GM19372 (cell line): ENCODE data around the gene PRDM12.

ENCODE experiments used
- ATAC-seq: cut with Tn5 transposase; IDR thresholded peaks from one replicate; pipeline ENCODE4 v1.9.1; 2021; ENCODE audit warnings: mild to moderate bottlenecking, low read depth, moderate library complexity; ENCODE audit not compliant: unreplicated experiment

The PRDM12 gene

DNA sequence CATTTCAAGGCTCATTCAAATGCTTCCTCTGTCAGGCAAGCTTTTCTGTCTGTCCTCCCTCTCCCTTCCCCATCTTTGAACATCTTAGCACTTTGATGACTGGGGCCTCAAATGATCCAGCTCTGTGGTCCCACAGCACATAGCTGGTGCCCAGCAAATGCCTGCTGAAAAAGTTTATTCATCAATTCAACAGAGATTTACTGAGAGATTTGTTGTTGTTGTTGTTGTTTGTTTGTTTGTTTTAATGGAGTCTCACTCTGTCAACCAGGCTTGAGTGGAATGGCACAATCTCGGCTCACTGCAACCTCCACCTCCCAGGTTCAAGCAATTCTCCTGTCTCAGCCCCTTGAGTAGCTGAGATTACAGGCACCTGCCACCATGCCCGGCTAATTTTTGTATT is 23.2 kb downstream of the PRDM12 start:
- no peak for ATAC-seq

DNA sequence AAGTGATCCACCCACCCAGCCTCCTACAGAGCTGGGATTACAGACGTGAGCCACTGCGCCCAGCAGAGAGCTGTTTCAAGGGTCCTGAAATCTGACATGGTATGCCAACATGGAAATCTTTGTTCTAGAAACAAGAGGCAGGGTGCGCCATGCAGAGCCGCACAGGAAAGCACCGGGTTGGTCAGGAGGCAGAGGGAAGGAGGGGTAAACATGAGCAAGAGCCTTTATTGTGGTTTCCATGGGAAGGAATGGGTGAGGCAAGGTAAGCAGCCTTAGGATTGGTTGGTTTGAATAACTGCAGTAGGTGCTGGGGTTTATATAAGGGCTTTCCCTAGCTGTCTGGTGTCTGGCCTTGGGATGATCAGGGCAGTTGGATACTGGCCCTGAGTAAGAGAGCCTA is 23.7 kb downstream of the PRDM12 start:
- ATAC-seq = no peak

DNA sequence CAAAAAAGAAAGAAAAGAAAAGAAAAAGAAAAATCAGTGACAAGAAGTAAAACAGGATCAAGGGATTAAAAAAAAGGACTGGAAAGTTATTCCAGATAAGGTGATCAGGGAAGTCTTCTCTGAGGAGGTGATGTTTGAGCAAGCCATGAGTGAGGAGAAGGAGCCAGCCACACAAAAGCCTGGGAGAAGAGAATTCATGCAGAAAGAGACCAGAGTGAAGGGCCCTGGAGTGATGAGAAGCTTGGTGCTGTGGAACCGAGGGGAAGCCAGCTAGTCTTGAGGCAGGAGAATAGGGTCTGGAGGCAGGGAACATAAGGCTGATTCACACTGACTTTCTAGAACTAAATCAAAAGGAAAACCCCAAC is 25.2 kb downstream of the PRDM12 start:
- no peak for ATAC-seq

DNA sequence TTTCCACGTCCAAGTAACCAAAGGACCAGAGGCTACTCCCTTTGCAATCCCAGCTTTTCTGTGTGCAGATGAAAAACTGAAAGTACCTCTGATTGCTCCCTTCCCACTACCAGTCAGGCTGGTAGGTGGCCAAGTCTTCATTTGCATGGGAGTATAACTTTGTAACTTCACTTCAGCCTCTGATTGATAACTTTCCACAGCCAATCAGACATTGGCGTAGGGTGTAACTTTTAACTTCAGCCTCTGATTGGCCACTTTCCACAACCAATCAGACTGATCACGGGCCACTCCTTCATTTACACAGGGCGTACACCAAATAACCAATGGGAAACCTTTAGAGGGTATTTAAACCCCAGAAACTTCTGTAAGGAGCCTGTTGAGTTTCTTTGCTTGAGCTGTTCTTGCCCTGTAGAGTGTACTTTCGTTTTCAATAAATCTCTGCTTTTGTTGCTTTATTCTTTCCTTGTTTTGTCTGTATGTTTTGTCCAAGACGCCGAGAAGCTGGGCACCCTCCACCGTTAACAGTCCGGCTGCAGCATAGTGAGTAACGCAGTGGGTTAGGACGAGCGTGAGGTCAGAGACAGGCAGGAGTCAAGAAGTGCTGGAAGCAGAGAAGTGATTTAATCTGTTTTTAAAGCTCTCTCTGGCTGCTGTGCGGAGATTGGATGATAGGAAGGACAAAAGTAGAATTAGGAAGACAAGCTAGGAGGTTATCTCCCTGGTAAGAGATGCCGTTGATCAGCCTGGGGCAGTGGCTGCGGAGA is 25.7 kb downstream of the PRDM12 start:
- ATAC-seq = no peak

DNA sequence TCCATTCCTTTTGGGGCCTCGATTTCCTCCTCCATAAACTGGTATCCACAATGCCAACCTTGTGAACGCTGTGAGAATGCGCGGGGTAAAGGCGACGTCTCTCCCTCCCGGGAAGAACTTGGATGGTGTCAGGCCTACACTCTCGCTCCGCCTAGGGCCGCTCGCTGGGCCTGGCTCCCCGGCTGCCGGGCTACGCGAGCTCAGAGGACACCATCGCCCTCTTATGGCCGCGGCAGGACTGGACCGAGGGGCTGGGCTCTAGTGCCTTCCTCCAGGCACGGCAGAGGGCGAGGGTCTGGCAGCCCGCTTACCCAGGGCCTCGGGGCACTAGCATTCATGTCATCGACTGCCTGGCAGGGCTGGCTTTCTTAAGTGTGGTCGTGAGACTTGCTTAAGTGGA is 27.9 kb downstream of the PRDM12 start:
- no peak for ATAC-seq

DNA sequence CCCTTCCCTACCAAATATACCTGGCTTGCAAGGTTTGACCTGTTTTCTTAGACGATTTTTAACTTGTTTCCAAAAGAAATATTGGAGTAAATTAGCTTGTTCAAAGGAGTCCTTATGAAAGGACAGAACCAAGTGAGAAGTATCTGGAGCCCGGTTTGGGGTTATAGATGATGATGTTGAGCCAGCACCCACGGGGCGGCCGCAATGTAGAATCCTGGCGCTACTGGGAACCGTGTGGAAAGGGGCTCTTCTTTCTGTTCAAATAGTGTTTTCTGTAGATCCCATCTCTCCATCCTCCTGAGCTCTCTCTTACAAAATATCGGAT is 28.7 kb downstream of the PRDM12 start:
- no peak for ATAC-seq

DNA sequence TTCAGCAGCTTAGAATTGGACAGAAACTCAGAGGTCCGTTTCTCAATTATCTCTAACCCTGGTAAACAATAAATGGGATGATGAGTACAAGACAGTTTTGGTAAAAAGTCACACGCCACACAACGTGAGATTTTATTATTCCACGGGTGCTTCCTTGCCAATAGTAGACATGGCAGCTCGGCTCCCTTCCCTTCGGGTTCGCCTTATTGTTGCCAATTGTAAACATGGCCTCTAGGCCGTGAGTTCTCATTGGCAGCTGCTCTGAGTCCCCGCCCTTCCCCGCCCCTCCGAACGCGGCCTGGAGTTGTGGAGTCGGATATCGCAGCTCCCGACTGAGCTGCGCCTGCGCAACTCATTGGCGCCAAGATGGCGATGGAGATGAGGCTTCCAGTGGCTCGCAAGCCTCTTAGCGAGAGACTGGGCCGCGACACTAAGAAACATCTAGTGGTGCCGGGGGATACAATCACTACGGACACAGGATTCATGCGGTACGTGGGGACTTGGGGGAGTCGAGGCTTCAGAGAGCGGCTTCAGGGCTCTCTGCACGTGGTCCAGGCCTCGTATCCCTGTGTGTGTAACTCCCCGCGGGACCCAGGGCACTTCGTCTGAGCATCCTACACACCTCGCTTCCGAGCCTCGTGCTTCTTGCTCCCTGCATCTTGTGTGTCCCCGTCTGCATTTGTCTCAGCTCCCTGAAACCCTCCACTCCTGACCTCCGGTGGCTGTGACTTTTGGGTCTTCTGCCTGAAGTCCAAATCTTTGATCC is 29.2 kb downstream of the PRDM12 start, which contains the start of gene EXOSC2:
TSS of gene EXOSC2 (plus strand) at position 355 of the 766 bp plus-strand sequence. CDS start at position 367, 12 bp downstream.
- ATAC-seq = peak; percentile 96

DNA sequence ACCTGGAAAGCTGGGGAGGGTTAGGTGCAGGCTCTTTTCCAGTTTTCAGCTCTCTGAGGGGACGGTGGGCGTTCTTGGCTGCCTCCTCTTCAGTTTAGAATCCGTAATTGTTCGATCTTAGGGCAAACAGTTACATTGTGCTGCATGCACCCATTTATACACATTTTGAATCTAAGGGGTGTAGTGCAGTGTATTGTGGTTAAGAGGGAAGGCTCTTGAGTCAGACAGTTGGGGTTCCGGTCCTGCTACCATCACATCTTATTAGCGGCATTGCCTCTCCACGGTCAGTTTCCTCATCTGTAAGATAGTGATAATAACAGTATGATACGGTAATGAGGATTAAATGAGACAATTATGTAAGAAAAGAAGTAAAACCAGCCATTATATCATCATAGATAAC is 29.8 kb downstream of the PRDM12 start:
- no peak for ATAC-seq

DNA sequence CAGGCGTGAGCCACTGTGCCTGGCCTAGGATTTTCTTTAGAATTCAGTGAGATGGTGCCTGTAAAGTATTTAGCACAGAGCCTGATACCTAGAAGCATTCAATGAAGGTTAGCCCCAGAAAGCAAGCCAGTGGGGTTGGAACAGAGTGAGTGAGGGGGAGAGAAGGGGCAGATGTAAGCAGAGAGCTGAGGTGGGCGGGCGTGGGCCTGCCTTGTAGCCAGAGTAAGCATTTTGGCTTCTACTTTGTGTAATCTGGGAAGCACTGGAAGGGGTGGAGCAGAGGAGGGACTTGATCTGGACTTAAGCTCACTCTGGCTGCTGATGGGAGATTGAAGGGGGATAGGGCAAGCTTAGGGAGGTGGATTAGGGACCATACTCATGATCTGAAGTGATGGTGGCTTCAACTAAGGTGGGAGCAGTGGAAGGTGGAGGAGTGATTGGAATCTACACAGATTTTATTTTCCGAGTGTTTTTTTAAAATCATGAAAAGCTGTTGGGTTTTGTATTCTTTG is 31.8 kb downstream of the PRDM12 start:
- no peak for ATAC-seq

DNA sequence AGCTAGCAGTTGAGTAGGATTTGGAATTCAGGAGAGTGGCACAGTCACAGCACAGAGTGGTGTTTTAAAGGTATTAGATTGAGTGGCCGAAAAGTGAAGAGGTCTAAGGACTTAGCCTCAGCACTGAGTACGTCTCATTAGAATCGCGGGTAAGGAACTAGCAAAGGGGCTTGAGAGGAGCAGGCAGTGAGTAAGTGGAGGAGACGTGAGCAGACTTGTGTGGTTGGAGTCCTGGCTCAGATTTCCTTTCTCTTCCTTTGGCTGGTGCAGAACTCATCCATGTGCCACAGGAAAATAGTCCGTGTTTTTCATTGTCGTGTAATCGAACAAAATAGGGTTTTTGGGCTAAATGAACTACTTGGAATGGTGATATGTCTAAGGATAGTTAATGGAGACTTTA is 32.6 kb downstream of the PRDM12 start:
- ATAC-seq = no peak

DNA sequence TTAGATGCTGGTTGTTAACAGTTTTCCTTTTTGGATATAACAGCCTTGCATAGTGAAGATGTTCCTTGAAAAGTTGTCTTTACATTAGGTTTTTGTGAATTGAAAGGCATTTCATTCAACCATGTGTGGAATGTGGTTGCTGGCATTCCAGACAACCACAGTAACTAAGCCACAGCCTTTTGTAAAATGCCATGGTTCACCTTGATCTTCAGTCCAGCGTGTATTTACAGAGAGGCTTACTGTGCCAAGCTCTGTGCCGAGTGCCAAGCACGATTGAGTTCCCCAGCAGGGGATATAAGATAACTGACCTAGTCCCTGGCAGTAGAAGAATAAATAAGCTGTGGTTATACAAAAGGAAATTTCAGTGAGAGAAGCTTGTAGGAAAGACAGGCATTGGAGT is 34.1 kb downstream of the PRDM12 start:
- ATAC-seq = no peak

DNA sequence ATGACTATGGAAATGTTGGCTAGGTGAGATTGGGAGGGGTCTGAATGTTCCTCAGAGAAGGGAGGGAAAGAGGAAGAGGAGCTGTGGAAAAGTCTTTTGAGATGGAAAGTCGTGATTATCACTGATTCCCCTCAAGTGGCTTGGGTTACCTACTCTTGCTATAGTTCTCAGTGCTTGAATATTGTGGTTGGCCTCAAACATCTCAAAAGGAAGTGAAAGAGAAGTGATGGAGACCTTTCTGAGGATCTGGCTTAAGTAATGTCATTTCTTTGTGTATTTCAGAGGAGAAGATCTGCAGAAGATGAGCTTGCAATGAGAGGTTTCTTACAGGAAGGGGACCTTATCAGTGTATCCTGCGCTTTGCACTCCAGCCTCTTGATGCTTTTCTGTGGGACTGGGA is 34.7 kb downstream of the PRDM12 start:
- ATAC-seq = no peak

DNA sequence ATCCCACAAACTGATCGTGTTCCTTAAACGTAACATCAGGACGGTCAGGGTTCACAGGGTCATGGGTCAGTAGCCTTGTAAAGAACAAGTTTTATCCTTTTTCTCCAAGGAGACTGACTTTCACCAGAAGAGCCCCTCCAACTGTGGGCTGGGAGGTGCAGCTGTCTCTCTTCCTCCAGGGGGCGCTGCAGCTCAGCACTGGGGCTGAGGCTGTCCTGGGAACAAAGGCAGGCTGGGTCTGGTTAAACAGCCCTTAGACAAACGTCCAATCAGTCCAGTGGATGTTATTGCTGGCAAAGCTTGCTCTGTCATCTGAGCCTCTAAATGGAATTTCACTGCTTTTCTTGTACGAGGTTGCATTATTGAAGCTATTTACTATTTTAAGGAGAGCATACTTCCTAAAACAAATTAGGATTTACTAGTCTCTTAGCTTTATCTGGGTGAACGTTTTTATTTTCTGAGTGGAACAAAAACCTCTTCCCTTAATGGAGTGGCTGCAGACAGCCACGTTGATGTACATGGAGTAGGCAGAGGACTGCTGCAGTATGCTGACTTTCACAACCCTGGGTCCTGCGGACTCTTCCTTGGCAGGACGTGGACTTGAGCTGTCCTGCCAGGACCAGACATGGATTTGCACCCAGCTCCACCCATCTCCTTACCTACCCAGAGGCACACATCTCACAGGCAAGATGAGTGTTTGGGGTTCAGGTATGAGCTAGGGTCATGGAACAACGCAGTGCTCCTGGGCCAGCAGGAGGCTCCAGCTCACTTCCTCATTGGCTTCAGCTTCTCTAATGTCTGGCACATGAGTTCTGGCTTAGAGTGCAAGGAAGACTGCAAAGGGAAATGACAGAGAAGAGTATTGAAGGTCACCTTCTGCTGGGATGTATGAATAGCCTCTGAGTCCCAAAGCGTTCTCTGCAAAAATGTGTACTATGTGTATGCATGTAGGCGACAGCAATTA is 36.9 kb downstream of the PRDM12 start:
- no peak for ATAC-seq

DNA sequence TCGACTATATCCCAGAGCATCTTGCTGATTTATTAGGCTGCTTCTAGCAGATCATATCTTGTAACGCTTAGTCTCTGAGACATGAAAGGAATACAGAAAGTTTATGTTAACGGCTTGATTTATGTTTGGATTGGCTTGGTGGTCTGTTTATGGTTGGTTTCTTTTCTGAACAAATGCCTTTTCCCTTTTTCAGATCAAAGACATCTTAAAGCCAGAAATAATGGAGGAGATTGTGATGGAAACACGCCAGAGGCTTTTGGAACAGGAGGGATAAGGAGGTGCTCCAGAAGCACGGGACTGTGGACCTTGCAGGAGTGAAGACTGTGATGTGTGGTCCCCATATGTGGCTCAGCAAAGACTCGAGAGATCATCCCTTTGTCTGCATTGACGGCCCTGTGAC is 39.1 kb downstream of the PRDM12 start:
- ATAC-seq = no peak

DNA sequence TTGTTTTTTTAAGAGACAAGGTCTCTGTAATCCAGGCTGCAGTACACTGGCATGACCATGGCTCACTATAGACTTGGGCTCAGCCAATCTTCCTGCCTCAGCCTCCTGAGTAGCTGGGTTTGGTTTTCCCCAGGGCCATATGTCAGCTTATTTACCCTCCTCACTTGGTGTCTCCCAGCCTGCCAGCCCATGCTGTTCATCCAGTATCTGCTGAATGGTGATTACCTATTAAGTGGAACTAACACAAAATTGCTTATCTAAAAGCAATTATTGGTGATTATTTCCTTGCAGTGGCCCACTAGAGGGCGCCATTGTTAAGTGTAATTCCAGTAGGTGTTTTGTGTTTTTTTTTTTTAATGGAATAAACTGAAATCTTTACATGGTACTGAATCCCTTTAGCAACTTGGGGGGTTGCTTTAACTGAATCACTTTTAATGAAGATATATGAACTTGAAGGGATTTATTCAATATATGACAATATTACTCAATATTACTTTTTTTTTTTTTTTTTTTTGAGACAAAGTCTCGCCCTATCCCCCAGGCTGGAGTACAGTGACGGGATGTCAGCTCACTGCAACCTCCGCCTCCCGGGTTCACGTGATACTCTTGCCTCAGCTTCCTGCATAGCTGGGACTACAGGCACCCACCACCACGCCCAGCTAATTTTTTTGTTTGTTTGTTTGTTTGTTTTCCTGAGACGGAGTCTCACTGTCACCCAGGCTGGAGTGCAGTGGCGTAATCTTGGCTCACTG is 43.0 kb downstream of the PRDM12 start:
- no peak for ATAC-seq

DNA sequence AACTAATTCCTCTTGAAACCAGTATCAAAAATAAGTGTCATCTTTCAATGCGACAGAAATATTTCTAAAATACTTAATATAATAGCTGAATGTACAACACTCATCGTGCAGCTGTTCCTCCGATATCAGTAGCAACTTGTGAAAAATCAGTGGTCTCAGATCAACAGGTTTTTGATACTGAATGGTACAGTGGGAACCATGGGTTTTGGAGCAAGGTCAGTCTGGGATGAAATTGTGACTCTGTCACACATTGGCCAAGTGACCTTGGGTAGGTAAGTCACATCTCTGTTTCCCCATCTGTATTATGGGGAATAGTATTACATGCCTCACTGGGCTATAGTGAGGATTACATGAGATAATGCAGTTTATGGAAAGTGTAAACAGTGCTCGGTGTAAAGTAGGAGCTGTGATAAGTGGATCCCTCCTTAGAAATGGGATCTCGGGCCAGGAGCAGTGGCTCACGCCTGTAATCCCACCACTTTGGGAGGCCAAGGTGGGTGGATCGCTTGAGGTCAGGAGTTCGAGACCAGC is 46.5 kb downstream of the PRDM12 start:
- ATAC-seq = no peak

DNA sequence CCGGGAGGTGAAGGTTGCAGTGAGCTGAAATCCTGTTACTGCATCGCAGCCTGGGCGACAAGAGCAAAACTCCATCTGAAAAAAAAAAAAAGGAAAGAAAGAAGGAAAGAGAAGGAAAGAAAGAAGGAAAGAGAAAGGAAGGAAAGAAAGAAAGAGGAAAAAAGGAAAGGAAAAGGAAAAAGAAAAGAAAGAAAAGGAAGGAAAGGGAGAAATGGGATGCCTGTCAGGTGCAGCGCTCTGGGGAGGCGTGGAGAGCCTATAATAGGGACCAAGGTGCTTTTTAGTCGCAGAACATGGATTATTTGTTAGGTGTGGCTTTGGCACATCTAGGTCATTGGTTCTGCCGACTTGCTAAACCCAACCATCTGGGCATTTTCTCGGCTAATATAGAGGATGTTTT is 47.1 kb downstream of the PRDM12 start:
- ATAC-seq = no peak

DNA sequence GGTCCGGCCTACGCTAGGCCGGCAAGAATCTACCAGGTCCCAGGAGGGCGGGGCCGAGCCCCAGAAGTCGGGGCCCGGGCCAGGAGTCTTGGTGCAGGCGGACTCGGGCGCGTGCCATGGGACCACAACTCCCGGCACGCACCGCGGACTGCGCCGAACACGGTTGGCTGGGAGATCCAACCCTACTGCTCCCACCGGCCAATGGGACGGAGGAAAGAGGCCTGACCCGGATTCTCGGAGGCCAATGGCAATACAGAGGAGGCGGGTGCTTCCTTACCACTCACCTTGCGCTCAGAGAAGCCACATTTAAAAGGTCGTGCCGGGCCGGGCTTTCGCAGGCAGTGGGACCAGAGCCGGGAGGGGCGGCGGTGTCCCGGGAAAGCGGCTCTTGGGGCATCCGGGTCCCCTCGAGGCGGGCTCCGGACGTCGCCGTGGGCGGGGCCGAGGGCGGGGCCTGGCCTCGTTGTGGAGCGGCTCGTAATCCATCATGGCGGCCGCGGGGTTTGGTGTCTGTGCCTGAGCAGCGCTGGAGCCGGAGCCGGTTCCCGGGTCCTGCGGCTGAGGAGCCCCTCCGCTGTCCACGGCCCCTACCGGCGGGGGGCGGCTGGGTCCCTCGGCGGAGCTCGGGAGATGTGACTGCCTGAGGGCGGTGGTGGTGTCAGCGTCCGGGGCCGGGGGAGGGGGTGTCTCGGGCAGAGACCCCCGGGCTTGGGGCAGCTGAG is 48.3 kb downstream of the PRDM12 start:
- peak; percentile 94 for ATAC-seq

DNA sequence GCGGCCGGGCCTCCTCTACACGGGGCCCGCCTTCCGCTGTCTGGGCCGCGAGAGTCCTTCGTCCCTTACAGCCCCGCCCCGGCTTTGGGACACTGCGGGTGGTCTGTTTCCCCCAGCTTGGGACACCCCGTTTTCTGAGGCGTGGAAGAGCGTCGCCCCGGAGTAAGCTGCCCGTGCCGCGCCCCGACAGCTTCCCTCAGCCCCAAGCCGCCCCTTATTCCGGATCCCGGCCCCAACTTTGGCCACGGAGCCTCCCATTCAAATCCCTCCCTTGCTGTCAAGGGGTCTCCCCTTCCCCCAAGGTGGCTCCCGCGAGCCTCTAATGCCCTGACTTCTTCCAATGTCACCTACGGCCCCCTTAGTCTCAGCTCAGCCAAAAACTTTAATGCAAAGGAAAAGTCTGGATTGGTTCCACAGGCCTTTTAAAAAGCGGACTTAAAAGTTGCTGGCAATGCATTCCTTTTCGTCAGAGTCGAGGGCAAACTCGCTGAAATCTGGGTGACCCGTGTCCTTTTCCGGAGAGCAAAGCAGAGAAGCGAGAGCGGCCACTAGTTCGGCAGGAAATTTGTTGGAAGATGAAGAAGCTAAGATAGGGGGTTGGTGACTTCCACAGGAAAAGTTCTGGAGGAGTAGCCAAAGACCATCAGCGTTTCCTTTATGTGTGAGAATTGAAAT is 49.0 kb downstream of the PRDM12 start:
- no peak for ATAC-seq
